HepG2 (cell line): Measurements from ENCODE around the gene DLG2. TPM values are rescaled to one million over a fixed set of nuclear protein-coding genes. Genes with fewer than 3 reads are reported as not detected.

Experiments
- ATAC-seq: fragments of 200-7000 bp; cut with Tn5 transposase; 3 replicates; pipeline ENCODE4 v1.9.1; 2020; ENCODE audit warnings: mild to moderate bottlenecking, moderate library complexity
- BruUV-seq: library from RNA; stranded (reverse); fragments of 400-500 nt; replicated peaks from 2 replicates; lab custom pipeline; 2021; lab: Mats Ljungman, UMichigan
- CTCF ChIA-PET: fragments of 300-600 bp; formaldehyde crosslinking; extraction: SDS; loops from one replicate; lab custom pipeline; 2021; ENCODE audit warnings: low total read pairs, inconsistent platforms, low intra/inter-chr PET ratio; lab: Yijun Ruan, JAX
- POLR2A ChIA-PET: fragments of 350-600 bp; sonication (Branson Sonifier 250); formaldehyde crosslinking; loops from one replicate; lab custom pipeline; 2020; ENCODE audit warnings: antibody characterized with exemption, inconsistent platforms; lab: Yijun Ruan, JAX
- DNase-seq: peaks from one replicate; pipeline ENCODE4 v3.0.0-alpha.2; 2015; ENCODE audit warnings: low spot score
- FAIRE-seq: peaks from 3 replicates; lab custom pipeline; 2011; peaks lifted over from hg19 to GRCh38; lab: Jason Lieb, UNC
- H2AFZ ChIP-seq: one replicate; pipeline ENCODE4 v1.6.1; 2011; ENCODE audit warnings: low read length, inconsistent platforms
- H3K27ac ChIP-seq: fragments of 300-600 bp; 3 replicates; pipeline ENCODE4 v1.8.0; 2011; ENCODE audit warnings: mixed run types, mild to moderate bottlenecking, mixed read lengths, low read length, inconsistent platforms; ENCODE audit not compliant: insufficient read depth; ENCODE audit errors: extremely low read length
- H3K27me3 ChIP-seq, 2 experiments: fragments of 200-600 bp in 1 of 2; 2 replicates in 1 of 2; 3 replicates in 1 of 2; pipeline versions ENCODE4 v1.6.0 to v1.8.0; 2011; ENCODE audit warnings: low read length in 2 of 2, mild to moderate bottlenecking in 2 of 2, moderate library complexity in 2 of 2, inconsistent platforms in 1 of 2; ENCODE audit not compliant: insufficient read depth in 2 of 2, control insufficient read depth in 1 of 2
- H3K36me3 ChIP-seq, 2 experiments: fragments of 200-600 bp in 1 of 2; replicated peaks in 1 of 2; 2 replicates in 1 of 2; 3 replicates in 1 of 2; pipeline versions ENCODE4 v1.5.1 to v1.8.0; 2011; ENCODE audit warnings: low read length in 2 of 2, inconsistent platforms in 1 of 2; ENCODE audit not compliant: insufficient read depth in 2 of 2, control insufficient read depth in 1 of 2
- H3K4me1 ChIP-seq: 2 replicates; pipeline ENCODE4 v1.5.1; 2012; ENCODE audit warnings: low read length, inconsistent platforms; ENCODE audit not compliant: insufficient read depth
- H3K4me2 ChIP-seq: 2 replicates; pipeline ENCODE4 v1.6.0; 2011; ENCODE audit warnings: low read depth, low read length, inconsistent platforms
- H3K4me3 ChIP-seq, 3 experiments: fragments of 200-600 bp in 1 of 3; sonication (generic), shearing (Covaris generic) in 1 of 3; replicated peaks in 1 of 3; 2 replicates each; pipeline ENCODE4 v1.5.1; 2011 to 2016; ENCODE audit warnings: low read length in 3 of 3, inconsistent platforms in 2 of 3, low read depth in 2 of 3, mild to moderate bottlenecking in 2 of 3, control low read depth in 1 of 3, mixed read lengths in 1 of 3; ENCODE audit not compliant: insufficient read depth in 1 of 3
- H3K79me2 ChIP-seq: one replicate; pipeline ENCODE4 v1.6.1; 2011; ENCODE audit warnings: low read length, inconsistent platforms; ENCODE audit not compliant: insufficient read depth
- H3K9ac ChIP-seq: 2 replicates; pipeline ENCODE4 v1.6.0; 2011; ENCODE audit warnings: mild to moderate bottlenecking, low read depth, low read length, inconsistent platforms; ENCODE audit not compliant: insufficient read depth
- H3K9me3 ChIP-seq: 2 replicates; pipeline ENCODE4 v1.5.1; 2012; ENCODE audit warnings: mild to moderate bottlenecking, low read length
- H4K20me1 ChIP-seq: 2 replicates; pipeline ENCODE4 v1.6.0; 2011; ENCODE audit warnings: inconsistent platforms, mild to moderate bottlenecking, low read length, moderate library complexity; ENCODE audit not compliant: insufficient read depth
- ATAD3A ChIP-seq: sonication (generic); formaldehyde crosslinking; IDR thresholded peaks from 2 replicates; pipeline ENCODE4 v1.4.0; 2020; ENCODE audit warnings: missing genetic modification reagents
- CHD2 ChIP-seq: IDR thresholded peaks from 2 replicates; pipeline ENCODE4 v1.6.1; 2011; ENCODE audit warnings: low read depth, low read length, improper control_type of control experiment
- FLYWCH1 ChIP-seq: sonication (generic); formaldehyde crosslinking; IDR thresholded peaks from 2 replicates; pipeline ENCODE4 v1.8.1; 2023; ENCODE audit warnings: mild to moderate bottlenecking, missing genetic modification reagents
- HIVEP1 ChIP-seq: sonication (generic); formaldehyde crosslinking; IDR thresholded peaks from 2 replicates; pipeline ENCODE4 v1.4.0; 2020; ENCODE audit warnings: mild to moderate bottlenecking, missing genetic modification reagents
- HNRNPL ChIP-seq: fragments of 200-400 bp; formaldehyde crosslinking; IDR thresholded peaks from 2 replicates; pipeline ENCODE4 v1.6.1; 2017; ENCODE audit warnings: mild to moderate bottlenecking, low read depth, low read length
- HOXA7 ChIP-seq: sonication (generic); formaldehyde crosslinking; IDR thresholded peaks from 2 replicates; pipeline ENCODE4 v1.8.1; 2022; ENCODE audit warnings: mild to moderate bottlenecking, missing genetic modification reagents, moderate library complexity
- KLF12 ChIP-seq: sonication (generic); formaldehyde crosslinking; IDR thresholded peaks from 2 replicates; pipeline ENCODE4 v1.4.0; 2020; ENCODE audit warnings: missing genetic modification reagents, borderline replicate concordance
- MEIS1 ChIP-seq: sonication (generic); formaldehyde crosslinking; IDR thresholded peaks from 2 replicates; pipeline ENCODE4 v1.9.0; 2021; ENCODE audit warnings: mild to moderate bottlenecking, missing genetic modification reagents, moderate library complexity, borderline replicate concordance
- MYNN ChIP-seq: sonication (generic); formaldehyde crosslinking; IDR thresholded peaks from 2 replicates; pipeline ENCODE4 v1.4.0; 2020; ENCODE audit warnings: mild to moderate bottlenecking, low read depth, missing genetic modification reagents
- PAX8 ChIP-seq: sonication (generic); formaldehyde crosslinking; IDR thresholded peaks from 2 replicates; pipeline ENCODE4 v1.8.0; 2022; ENCODE audit warnings: mild to moderate bottlenecking, missing genetic modification reagents, borderline replicate concordance
- SOX13 ChIP-seq, 3 experiments: fragments of 450-650 bp in 1 of 3; sonication (generic) in 1 of 3; formaldehyde crosslinking in 1 of 3; IDR thresholded peaks in 2 of 3; conservative IDR thresholded peaks in 1 of 3; 2 replicates each; pipeline versions ENCODE4 v1.5.0 to v1.6.1; 2016 to 2020; ENCODE audit warnings: antibody characterized with exemption in 1 of 3, mild to moderate bottlenecking in 1 of 3, missing compliant biosample characterization in 1 of 3, missing genetic modification reagents in 1 of 3, moderate library complexity in 1 of 3
- TEAD2 ChIP-seq: sonication (generic); formaldehyde crosslinking; IDR thresholded peaks from 2 replicates; pipeline ENCODE4 v1.9.0; 2021; ENCODE audit warnings: missing genetic modification reagents
- ZNF446 ChIP-seq: sonication (generic); formaldehyde crosslinking; IDR thresholded peaks from 2 replicates; pipeline ENCODE4 v1.5.0; 2020; ENCODE audit warnings: mild to moderate bottlenecking, missing genetic modification reagents
- ZNF552 ChIP-seq: sonication (generic); formaldehyde crosslinking; IDR thresholded peaks from 2 replicates; pipeline ENCODE4 v1.9.0; 2022; ENCODE audit warnings: missing genetic modification reagents, mild to moderate bottlenecking, borderline replicate concordance
- ZNF614 ChIP-seq: IDR thresholded peaks from 2 replicates; pipeline ENCODE4 v1.6.1; 2018; ENCODE audit warnings: missing biosample characterization, missing genetic modification reagents, inconsistent platforms, borderline replicate concordance
- ZNF652 ChIP-seq: IDR thresholded peaks from 2 replicates; pipeline ENCODE4 v1.6.1; 2016; ENCODE audit warnings: low read depth, borderline replicate concordance
- ZSCAN22 ChIP-seq: sonication (generic); formaldehyde crosslinking; IDR thresholded peaks from 2 replicates; pipeline ENCODE4 v1.4.0; 2020; ENCODE audit warnings: mild to moderate bottlenecking, missing genetic modification reagents
- WGBS: methylation state at CpG from one replicate; pipeline ENCODE4 v1.1.6; 2017; ENCODE audit warnings: low lambda C conversion rate; 5-methylcytosine and 5-hydroxymethylcytosine counted together
- in situ Hi-C: cut with HindIII; loops from 2 replicates; pipeline ENCODE4 v1.10.0; 2017; ENCODE audit warnings: low pct_unique_long_range_greater_than_20kb; ENCODE audit not compliant: extremely low pct_ligation_motif_present
- intact Hi-C: fragments of 100-400 bp; cut with micrococcal nuclease; formaldehyde crosslinking; loops from one replicate; pipeline ENCODE4 v1.10.0; 2022; ENCODE audit not compliant: unreplicated experiment
- polyA plus RNA-seq, 8 experiments: library from polyadenylated mRNA; depleted of rRNA in 3 of 8; stranded (reverse) in 7 of 8; unstranded in 1 of 8; fragments of >200 nt; fragmentation: Illumina TruSeq in 4 of 8; extraction: Trizol in 4 of 8; gene quantifications; 2 replicates each; pipeline versions ENCODE4 v1.2.1 to v1.2.3, GENCODE V29; 2011 to 2016; ENCODE audit warnings: low read depth in 4 of 8, missing spikeins in 1 of 8, mixed read lengths in 1 of 8; ENCODE audit not compliant: insufficient read depth in 1 of 8
- total RNA-seq, 5 experiments: library from RNA; depleted of rRNA; stranded (reverse); fragments of >200 nt; fragmentation: Illumina TruSeq; extraction: Trizol; gene quantifications; 2 replicates each; pipeline ENCODE4 v1.2.3, GENCODE V29; 2016; ENCODE audit warnings: low read depth in 1 of 5
- TF ChIP-seq, protein P1 (sequence below): sonication (generic); formaldehyde crosslinking; IDR thresholded peaks from 2 replicates; pipeline ENCODE4 v1.4.0; 2020; ENCODE audit warnings: missing genetic modification reagents, low read depth, mild to moderate bottlenecking, borderline replicate concordance
- TF ChIP-seq, protein P2 (sequence below): sonication (generic); formaldehyde crosslinking; IDR thresholded peaks from 2 replicates; pipeline ENCODE4 v1.4.0; 2020; ENCODE audit warnings: missing genetic modification reagents, borderline replicate concordance
- TF ChIP-seq, protein P3 (sequence below): sonication (generic); formaldehyde crosslinking; IDR thresholded peaks from 2 replicates; pipeline ENCODE4 v1.8.0; 2022; ENCODE audit warnings: missing genetic modification reagents, mild to moderate bottlenecking, inconsistent platforms, borderline replicate concordance

DLG2 gene
- total and polyA plus RNA-seq, 2 of the 13 experiments (the other 11 are each of a cell fraction or from before 2014, with no cell fraction given): 0.46 to 1.0 TPM

DNA sequence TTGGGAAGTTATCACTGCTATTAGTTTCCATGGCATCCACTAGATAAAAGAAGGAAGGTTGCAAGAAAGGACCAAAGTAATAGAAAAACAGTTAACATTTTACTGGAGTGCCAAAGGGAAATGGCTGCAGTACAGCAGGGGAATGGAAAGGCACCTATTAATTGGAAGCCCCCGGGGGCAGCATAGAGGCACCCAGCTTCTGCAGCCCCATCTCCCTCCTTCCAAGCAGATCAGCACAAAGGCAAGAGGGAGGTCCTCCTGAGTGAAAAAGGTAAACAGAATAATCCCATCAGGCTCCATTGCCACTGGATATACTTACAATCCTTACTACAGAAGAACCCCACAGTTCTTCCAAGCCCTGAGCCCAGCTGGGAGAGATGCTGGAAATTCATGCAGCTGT, 887.1 kb downstream of the DLG2 start:
- no peaks in the 10 kb centered on the region for H3K27me3 ChIP-seq
- no peak for FAIRE-seq
- in situ Hi-C loops: no loop called here

More for the DNA sequence above, 887.1 kb downstream of the DLG2 start:
- Histone ChIP-seq H3K4me3 (no peak overlapping the region), H3K27ac (no peak overlapping the region), H2AFZ (no peak overlapping the region), H3K9ac (no peak overlapping the region), H3K4me1 (no peaks in the 10 kb centered on the region), H3K9me3 (no peaks in the 10 kb centered on the region), H3K79me2 (no peaks in the 10 kb centered on the region), H3K36me3 (no peaks in the 10 kb centered on the region), H4K20me1 (no peaks in the 10 kb centered on the region), H3K4me2 (no peak overlapping the region)
- ATAC-seq: no peak
- intact Hi-C loops: no loop called here
- BruUV-seq: no TSS peak
- WGBS: 0% methylated on average over 1 of the region's 1 CpG
- DNase-seq: no peak
- POLR2A ChIA-PET: no interaction called here
- CTCF ChIA-PET: no interaction called here
- TF ChIP-seq KLF12 (CRISPR knock-in tag): no peak
- TF ChIP-seq TEAD2: no peak
- no peak for TF ChIP-seq PAX8 (CRISPR knock-in tag)
- no peak for TF ChIP-seq ATAD3A (CRISPR knock-in tag)
- TF ChIP-seq SOX13 (IDR thresholded peaks at IDR 0.05): no peak
- TF ChIP-seq SOX13 (CRISPR knock-in tag; conservative IDR thresholded peaks at IDR 0.05 in 1 of 2, IDR thresholded peaks at IDR 0.05 in 1 of 2): no peak
- TF ChIP-seq ZSCAN22 (CRISPR knock-in tag): no peak
- no peak for TF ChIP-seq ZNF446
- TF ChIP-seq, protein P1, sequence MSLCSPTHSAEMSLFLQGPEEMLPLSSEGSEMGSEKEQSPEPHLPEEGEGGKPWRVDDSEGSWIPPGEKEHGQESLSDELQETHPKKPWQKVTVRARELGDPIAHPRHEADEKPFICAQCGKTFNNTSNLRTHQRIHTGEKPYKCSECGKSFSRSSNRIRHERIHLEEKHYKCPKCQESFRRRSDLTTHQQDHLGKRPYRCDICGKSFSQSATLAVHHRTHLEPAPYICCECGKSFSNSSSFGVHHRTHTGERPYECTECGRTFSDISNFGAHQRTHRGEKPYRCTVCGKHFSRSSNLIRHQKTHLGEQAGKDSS: no peak
- no peak for TF ChIP-seq ZNF652
- TF ChIP-seq MEIS1: no peak
- TF ChIP-seq HNRNPL: no peak
- TF ChIP-seq, protein P2, sequence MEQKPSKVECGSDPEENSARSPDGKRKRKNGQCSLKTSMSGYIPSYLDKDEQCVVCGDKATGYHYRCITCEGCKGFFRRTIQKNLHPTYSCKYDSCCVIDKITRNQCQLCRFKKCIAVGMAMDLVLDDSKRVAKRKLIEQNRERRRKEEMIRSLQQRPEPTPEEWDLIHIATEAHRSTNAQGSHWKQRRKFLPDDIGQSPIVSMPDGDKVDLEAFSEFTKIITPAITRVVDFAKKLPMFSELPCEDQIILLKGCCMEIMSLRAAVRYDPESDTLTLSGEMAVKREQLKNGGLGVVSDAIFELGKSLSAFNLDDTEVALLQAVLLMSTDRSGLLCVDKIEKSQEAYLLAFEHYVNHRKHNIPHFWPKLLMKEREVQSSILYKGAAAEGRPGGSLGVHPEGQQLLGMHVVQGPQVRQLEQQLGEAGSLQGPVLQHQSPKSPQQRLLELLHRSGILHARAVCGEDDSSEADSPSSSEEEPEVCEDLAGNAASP: no peak
- no peak for TF ChIP-seq ZNF614
- no peak for TF ChIP-seq CHD2
- no peak for TF ChIP-seq ZNF552 (CRISPR knock-in tag)
- TF ChIP-seq, protein P3, sequence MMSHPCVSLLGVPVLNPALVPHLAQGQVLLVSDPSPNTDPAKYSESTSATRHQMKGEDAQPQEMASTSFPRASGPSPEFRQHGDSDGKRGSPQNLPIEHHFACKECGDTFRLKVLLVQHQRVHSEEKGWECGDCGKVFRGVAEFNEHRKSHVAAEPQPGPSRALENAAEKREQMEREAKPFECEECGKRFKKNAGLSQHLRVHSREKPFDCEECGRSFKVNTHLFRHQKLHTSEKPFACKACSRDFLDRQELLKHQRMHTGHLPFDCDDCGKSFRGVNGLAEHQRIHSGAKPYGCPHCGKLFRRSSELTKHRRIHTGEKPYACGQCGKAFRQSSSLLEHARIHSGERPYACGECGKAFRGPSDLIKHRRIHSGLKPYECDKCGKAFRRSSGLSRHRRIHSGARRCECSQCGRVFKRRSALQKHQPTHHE (CRISPR knock-in tag): no peak
- TF ChIP-seq FLYWCH1 (CRISPR knock-in tag): no peak
- TF ChIP-seq MYNN: no peak
- TF ChIP-seq HIVEP1: no peak
- no peak for TF ChIP-seq HOXA7
